ENCODE data around the gene RNPEPL1.

RNPEPL1 gene

DNA sequence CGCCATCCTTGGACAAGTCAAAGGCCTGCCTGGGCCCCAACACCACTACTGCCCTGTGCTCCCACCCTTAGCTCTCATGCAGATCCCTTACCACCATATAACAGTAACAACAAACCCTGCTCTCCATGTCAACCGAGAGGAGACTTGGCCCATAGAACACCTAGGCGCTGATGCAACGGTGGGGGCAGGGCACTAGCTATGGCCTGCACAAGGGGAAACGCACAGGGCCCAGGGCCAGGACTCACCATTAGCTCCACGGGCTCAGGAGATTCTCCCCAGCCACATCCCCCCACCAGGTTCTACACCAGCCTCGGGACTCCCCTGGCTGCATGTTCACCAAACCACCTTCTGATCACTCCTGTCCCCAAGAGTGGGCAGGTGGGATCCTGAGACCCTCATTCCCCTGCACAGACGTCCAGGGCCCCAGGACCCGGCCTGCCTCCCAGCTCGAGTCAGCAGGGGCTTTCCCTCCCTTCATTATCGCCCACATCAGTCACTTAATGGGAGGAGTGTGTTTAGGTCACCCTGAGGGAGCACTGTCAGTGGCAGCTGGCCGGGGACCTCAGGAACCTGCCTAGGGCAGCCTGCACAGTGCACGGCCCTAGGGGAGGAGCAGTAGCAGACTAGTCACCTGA, 39.8 kb upstream of the RNPEPL1 start:
- ChIA-PET CTCF (no interaction called here), POLR2A (no interaction called here)
- Histone ChIP-seq H3K9me3 (ENCODE audit: control extremely low read depth in 1 of 5, control insufficient read depth in 4 of 5, insufficient read depth in 2 of 5, low read depth in 1 of 5, low read length in 4 of 5) (peaks cover 9 to 73% (median 65%) of the 10 kb centered on the region in 5 experiments), H3K4me1 (ENCODE audit: control extremely low read depth in 1 of 4, control insufficient read depth in 4 of 4, insufficient read depth in 4 of 4, low read length in 3 of 4) (no peaks in the 10 kb centered on the region), H3K27ac (ENCODE audit: insufficient read depth in 1 of 2, low read depth in 1 of 2, low read length in 2 of 2, poor library complexity in 1 of 2, severe bottlenecking in 2 of 2) (no peak overlapping the region), H3K27me3 (replicated peaks in 2 of 5; ENCODE audit: control insufficient read depth in 4 of 5, insufficient read depth in 5 of 5, low read length in 4 of 5) (no peaks in the 10 kb centered on the region), H3K36me3 (ENCODE audit: control insufficient read depth in 4 of 4, insufficient read depth in 4 of 4, low read length in 3 of 4) (peaks cover 7 to 74% (median 56%) of the 10 kb centered on the region in 4 experiments), H3K4me3 (ENCODE audit: control insufficient read depth in 1 of 7, extremely low read depth in 1 of 7, insufficient read depth in 4 of 7, low read depth in 2 of 7, low read length in 6 of 7) (no peak overlapping the region)
- DNase-seq = no peak
- WGBS (ENCODE audit: insufficient coverage) = 100% methylated on average over 7 of the region's 13 CpGs

- Histone ChIP-seq H3K27ac (ENCODE audit: insufficient read depth in 1 of 2, low read depth in 1 of 2, low read length in 2 of 2, poor library complexity in 1 of 2, severe bottlenecking in 2 of 2) (no peak overlapping the region), H3K27me3 (replicated peaks in 2 of 5; ENCODE audit: control insufficient read depth in 4 of 5, insufficient read depth in 5 of 5, low read length in 4 of 5) (no peaks in the 10 kb centered on the region), H3K4me3 (ENCODE audit: control insufficient read depth in 1 of 7, extremely low read depth in 1 of 7, insufficient read depth in 4 of 7, low read depth in 2 of 7, low read length in 6 of 7) (no peak overlapping the region), H3K9me3 (ENCODE audit: control extremely low read depth in 1 of 5, control insufficient read depth in 4 of 5, insufficient read depth in 2 of 5, low read depth in 1 of 5, low read length in 4 of 5) (peaks cover 9 to 69% (median 56%) of the 10 kb centered on the region in 5 experiments), H3K4me1 (ENCODE audit: control extremely low read depth in 1 of 4, control insufficient read depth in 4 of 4, insufficient read depth in 4 of 4, low read length in 3 of 4) (no peaks in the 10 kb centered on the region), H3K36me3 (ENCODE audit: control insufficient read depth in 4 of 4, insufficient read depth in 4 of 4, low read length in 3 of 4) (peaks cover 5 to 69% (median 52%) of the 10 kb centered on the region in 4 experiments)
- ChIA-PET POLR2A (no interaction called here), CTCF (no interaction called here)
- DNase-seq = no peak
- 97% methylated on average over 15 of the region's 16 CpGs for WGBS (ENCODE audit: insufficient coverage)
Observed at GRCh38 chr2:240529344-240529999, 38.8 kb upstream of the RNPEPL1 start.

- peaks cover 9 to 62% (median 51%) of the 10 kb centered on the region in 5 experiments for H3K9me3 ChIP-seq (ENCODE audit: control extremely low read depth in 1 of 5, control insufficient read depth in 4 of 5, insufficient read depth in 2 of 5, low read depth in 1 of 5, low read length in 4 of 5)
Observed at GRCh38 chr2:240530181-240530580, 38.1 kb upstream of the RNPEPL1 start.

DNA sequence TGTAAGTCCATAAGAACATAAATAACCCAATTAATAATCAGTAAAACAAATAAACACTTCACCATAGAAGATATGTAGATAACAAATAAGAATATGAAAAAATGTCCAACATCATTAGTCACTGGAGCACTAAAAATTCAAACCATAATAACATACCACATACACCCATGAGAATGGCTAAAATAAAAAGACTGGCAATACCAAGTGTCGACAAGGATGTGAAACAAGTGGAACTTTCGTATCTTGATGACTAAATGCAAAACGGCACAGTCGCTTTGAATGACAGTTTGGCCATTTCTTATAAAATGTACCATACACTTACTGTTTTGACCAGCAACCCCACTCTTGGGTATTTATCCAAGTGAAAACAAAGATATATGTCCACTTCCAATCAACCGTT, 37.2 kb upstream of the RNPEPL1 start:
- no peaks in the 10 kb centered on the region for H3K4me1 ChIP-seq (ENCODE audit: control extremely low read depth in 1 of 4, control insufficient read depth in 4 of 4, insufficient read depth in 4 of 4, low read length in 3 of 4)
- WGBS (ENCODE audit: insufficient coverage) = 100% methylated on average over 2 of the region's 5 CpGs
- DNase-seq = no peak
- ChIA-PET POLR2A (no interaction called here), CTCF (interaction anchor here (1.2 kb wide), 1 partner anchor 32 kb away, joined by 3 read pairs; no protein-coding TSS in a partner anchor)
- no peak overlapping the region for H3K27ac ChIP-seq (ENCODE audit: insufficient read depth in 1 of 2, low read depth in 1 of 2, low read length in 2 of 2, poor library complexity in 1 of 2, severe bottlenecking in 2 of 2)
- peaks cover 5 to 62% (median 46%) of the 10 kb centered on the region in 4 experiments for H3K36me3 ChIP-seq (ENCODE audit: control insufficient read depth in 4 of 4, insufficient read depth in 4 of 4, low read length in 3 of 4)
- H3K9me3 ChIP-seq (ENCODE audit: control extremely low read depth in 1 of 5, control insufficient read depth in 4 of 5, insufficient read depth in 2 of 5, low read depth in 1 of 5, low read length in 4 of 5) = peaks cover 9 to 54% (median 43%) of the 10 kb centered on the region in 5 experiments
- no peak overlapping the region for H3K4me3 ChIP-seq (ENCODE audit: control insufficient read depth in 1 of 7, extremely low read depth in 1 of 7, insufficient read depth in 4 of 7, low read depth in 2 of 7, low read length in 6 of 7)
- H3K27me3 ChIP-seq (replicated peaks in 2 of 5; ENCODE audit: control insufficient read depth in 4 of 5, insufficient read depth in 5 of 5, low read length in 4 of 5) = no peaks in the 10 kb centered on the region

More at GRCh38 chr2:240530181-240530580, 38.1 kb upstream of the RNPEPL1 start:
- DNase-seq = no peak
- WGBS (ENCODE audit: insufficient coverage) = 90% methylated on average over 6 of the region's 7 CpGs
- no peaks in the 10 kb centered on the region for H3K4me1 ChIP-seq (ENCODE audit: control extremely low read depth in 1 of 4, control insufficient read depth in 4 of 4, insufficient read depth in 4 of 4, low read length in 3 of 4)
- no peaks in the 10 kb centered on the region for H3K27me3 ChIP-seq (replicated peaks in 2 of 5; ENCODE audit: control insufficient read depth in 4 of 5, insufficient read depth in 5 of 5, low read length in 4 of 5)
- POLR2A ChIA-PET = no interaction called here
- H3K4me3 ChIP-seq (ENCODE audit: control insufficient read depth in 1 of 7, extremely low read depth in 1 of 7, insufficient read depth in 4 of 7, low read depth in 2 of 7, low read length in 6 of 7) = no peak overlapping the region
- CTCF ChIA-PET = no interaction called here
- peaks cover 5 to 71% (median 53%) of the 10 kb centered on the region in 4 experiments for H3K36me3 ChIP-seq (ENCODE audit: control insufficient read depth in 4 of 4, insufficient read depth in 4 of 4, low read length in 3 of 4)
- H3K27ac ChIP-seq (ENCODE audit: insufficient read depth in 1 of 2, low read depth in 1 of 2, low read length in 2 of 2, poor library complexity in 1 of 2, severe bottlenecking in 2 of 2) = no peak overlapping the region

GRCh38 chr2:240532031-240532775, 36.1 kb upstream of the RNPEPL1 start:
- ChIA-PET CTCF (interaction anchor here (1.2 kb wide), 1 partner anchor 31 kb away, joined by 3 read pairs; no protein-coding TSS in a partner anchor), POLR2A (no interaction called here)
- peaks cover 9 to 43% (median 32%) of the 10 kb centered on the region in 5 experiments for H3K9me3 ChIP-seq (ENCODE audit: control extremely low read depth in 1 of 5, control insufficient read depth in 4 of 5, insufficient read depth in 2 of 5, low read depth in 1 of 5, low read length in 4 of 5)
- H3K27me3 ChIP-seq (replicated peaks in 2 of 5; ENCODE audit: control insufficient read depth in 4 of 5, insufficient read depth in 5 of 5, low read length in 4 of 5) = no peaks in the 10 kb centered on the region
- H3K4me1 ChIP-seq (ENCODE audit: control extremely low read depth in 1 of 4, control insufficient read depth in 4 of 4, insufficient read depth in 4 of 4, low read length in 3 of 4) = no peaks in the 10 kb centered on the region
- WGBS (ENCODE audit: insufficient coverage) = no CpG with 5 or more reads among the region's 1 CpG
- H3K4me3 ChIP-seq (ENCODE audit: control insufficient read depth in 1 of 7, extremely low read depth in 1 of 7, insufficient read depth in 4 of 7, low read depth in 2 of 7, low read length in 6 of 7) = no peak overlapping the region
- peak; percentile 14 to 51 (median 41) for DNase-seq
- H3K36me3 ChIP-seq (ENCODE audit: control insufficient read depth in 4 of 4, insufficient read depth in 4 of 4, low read length in 3 of 4) = peaks cover 5 to 57% (median 36%) of the 10 kb centered on the region in 4 experiments
- H3K27ac ChIP-seq (ENCODE audit: insufficient read depth in 1 of 2, low read depth in 1 of 2, low read length in 2 of 2, poor library complexity in 1 of 2, severe bottlenecking in 2 of 2) = no peak overlapping the region

GRCh38 chr2:240538031-240538780, 30.1 kb upstream of the RNPEPL1 start:
- ChIA-PET POLR2A (no interaction called here), CTCF (interaction anchor here (1.5 kb wide), 1 partner anchor 13 kb away, joined by 3 read pairs; no protein-coding TSS in a partner anchor)
- peaks cover 3 to 10% (median 5%) of the 10 kb centered on the region in 5 experiments for H3K9me3 ChIP-seq (ENCODE audit: control extremely low read depth in 1 of 5, control insufficient read depth in 4 of 5, insufficient read depth in 2 of 5, low read depth in 1 of 5, low read length in 4 of 5)
- H3K4me1 ChIP-seq (ENCODE audit: control extremely low read depth in 1 of 4, control insufficient read depth in 4 of 4, insufficient read depth in 4 of 4, low read length in 3 of 4) = no peaks in the 10 kb centered on the region
- H3K4me3 ChIP-seq (ENCODE audit: control insufficient read depth in 1 of 7, extremely low read depth in 1 of 7, insufficient read depth in 4 of 7, low read depth in 2 of 7, low read length in 6 of 7) = no peak overlapping the region
- H3K27me3 ChIP-seq (replicated peaks in 2 of 5; ENCODE audit: control insufficient read depth in 4 of 5, insufficient read depth in 5 of 5, low read length in 4 of 5) = no peaks in the 10 kb centered on the region
- no peak overlapping the region for H3K27ac ChIP-seq (ENCODE audit: insufficient read depth in 1 of 2, low read depth in 1 of 2, low read length in 2 of 2, poor library complexity in 1 of 2, severe bottlenecking in 2 of 2)
- WGBS (ENCODE audit: insufficient coverage) = 96% methylated on average over 33 of the region's 43 CpGs
- peaks cover 8 to 55% (median 30%) of the 10 kb centered on the region in 4 experiments for H3K36me3 ChIP-seq (ENCODE audit: control insufficient read depth in 4 of 4, insufficient read depth in 4 of 4, low read length in 3 of 4)
- DNase-seq = no peak

Data from common myeloid progenitor, CD34-positive (primary cell).